Measurements from ENCODE around the gene PGM1.

DNA sequence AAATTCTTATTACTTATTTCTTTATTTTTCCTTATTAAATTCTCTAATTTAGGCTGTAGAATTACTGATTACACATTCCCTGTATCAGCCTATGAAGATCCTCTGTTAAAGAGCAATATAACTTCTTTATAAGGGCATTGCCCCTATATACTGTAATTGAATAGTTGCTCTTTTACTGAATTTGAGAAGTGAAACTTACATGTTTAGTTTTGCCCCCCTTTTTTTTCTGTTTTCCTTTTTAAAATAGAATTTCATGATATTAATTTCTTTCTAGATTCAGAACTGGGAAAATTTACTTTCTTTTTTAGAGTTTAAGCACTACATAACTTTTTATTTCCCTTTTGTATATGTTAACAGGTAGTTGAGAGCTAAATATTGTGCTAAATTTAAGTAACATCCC lies 29.5 kb upstream of the PGM1 start:
- TF ChIP-seq POLR2A (IDR thresholded peaks at IDR 0.05; ENCODE audit: low read depth, low read length) (no peak), EZH2 (IDR thresholded peaks at IDR 0.05; ENCODE audit: borderline replicate concordance, low read depth, low read length, severe bottlenecking) (no peak), POLR2AphosphoS5 (IDR thresholded peaks at IDR 0.05; ENCODE audit: insufficient read depth, low read depth, low read length) (no peak), MAX (IDR thresholded peaks at IDR 0.05; ENCODE audit: insufficient read depth, insufficient read length) (no peak), FOS (IDR thresholded peaks at IDR 0.05; ENCODE audit: borderline replicate concordance, insufficient read depth, low read length) (no peak), MYC (IDR thresholded peaks at IDR 0.05; ENCODE audit: low read depth, low read length) (no peak)
- TF ChIP-seq, protein P1, sequence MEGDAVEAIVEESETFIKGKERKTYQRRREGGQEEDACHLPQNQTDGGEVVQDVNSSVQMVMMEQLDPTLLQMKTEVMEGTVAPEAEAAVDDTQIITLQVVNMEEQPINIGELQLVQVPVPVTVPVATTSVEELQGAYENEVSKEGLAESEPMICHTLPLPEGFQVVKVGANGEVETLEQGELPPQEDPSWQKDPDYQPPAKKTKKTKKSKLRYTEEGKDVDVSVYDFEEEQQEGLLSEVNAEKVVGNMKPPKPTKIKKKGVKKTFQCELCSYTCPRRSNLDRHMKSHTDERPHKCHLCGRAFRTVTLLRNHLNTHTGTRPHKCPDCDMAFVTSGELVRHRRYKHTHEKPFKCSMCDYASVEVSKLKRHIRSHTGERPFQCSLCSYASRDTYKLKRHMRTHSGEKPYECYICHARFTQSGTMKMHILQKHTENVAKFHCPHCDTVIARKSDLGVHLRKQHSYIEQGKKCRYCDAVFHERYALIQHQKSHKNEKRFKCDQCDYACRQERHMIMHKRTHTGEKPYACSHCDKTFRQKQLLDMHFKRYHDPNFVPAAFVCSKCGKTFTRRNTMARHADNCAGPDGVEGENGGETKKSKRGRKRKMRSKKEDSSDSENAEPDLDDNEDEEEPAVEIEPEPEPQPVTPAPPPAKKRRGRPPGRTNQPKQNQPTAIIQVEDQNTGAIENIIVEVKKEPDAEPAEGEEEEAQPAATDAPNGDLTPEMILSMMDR (IDR thresholded peaks at IDR 0.05; ENCODE audit: extremely low read depth in 1 of 2, insufficient read depth in 1 of 2, low read depth in 1 of 2, low read length in 2 of 2), result no peak

All from endothelial cell of umbilical vein (primary cell).